T-helper 1 cell (primary cell): ENCODE measurements around the gene MYH9.

ENCODE experiments used
- DNase-seq, 5 donors: peaks; one replicate each; pipeline ENCODE4 v3.0.0-alpha.2; 2012 to 2020

MYH9 gene

DNA sequence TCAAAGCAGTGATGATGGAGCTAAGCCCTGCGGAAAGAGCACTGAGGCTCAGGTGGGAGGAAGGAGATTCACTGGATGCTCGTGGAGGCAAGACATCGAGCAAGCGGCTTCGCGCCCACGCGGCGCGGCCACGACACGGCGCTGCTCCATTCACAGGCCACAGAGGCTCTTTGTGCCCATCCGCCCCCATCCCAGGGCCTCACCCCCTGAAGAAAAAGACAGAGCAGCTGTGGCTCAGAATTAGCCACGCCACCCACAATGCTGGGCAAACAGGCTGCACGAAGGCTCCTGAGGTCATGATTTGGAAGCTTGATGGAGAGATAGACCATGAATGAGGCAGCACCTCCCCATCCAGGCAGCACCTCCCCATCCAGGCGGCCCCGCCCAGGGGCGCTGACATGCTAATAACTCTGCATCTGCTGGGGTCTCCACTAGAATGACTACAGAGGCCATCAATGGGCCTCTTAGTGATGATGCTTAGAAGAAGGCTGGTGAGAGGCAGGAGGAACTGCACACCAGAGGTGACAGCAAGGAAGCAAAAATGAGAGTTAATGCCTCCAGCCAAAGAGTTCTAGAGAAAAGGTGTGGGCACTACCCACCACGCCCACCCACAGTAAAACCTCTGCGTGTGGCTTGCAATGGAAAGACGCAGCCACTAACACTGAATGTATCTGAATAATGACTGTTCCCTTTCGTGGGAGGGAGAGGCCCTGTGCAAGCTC is 43.5 kb downstream of the MYH9 start:
- no peak for DNase-seq

DNA sequence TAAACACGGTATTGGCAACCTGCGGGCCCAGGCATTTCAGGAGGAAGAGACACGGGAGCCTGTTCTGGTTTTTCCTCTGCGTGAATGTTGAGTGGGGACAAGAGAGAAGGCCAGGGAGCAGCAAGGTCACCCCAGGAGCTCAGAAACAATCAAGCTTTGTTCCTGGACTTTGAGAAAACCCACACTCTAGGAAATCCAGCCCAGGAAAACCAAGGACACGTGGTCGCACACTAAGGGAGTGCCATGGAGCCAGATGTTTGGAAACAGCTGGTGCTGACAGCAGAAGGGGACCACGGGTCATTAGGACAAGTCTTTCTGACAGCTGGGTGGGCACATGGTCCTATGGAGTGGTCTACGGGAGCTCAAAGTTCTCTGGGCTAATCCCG is 44.1 kb downstream of the MYH9 start:
- no peak for DNase-seq

DNA sequence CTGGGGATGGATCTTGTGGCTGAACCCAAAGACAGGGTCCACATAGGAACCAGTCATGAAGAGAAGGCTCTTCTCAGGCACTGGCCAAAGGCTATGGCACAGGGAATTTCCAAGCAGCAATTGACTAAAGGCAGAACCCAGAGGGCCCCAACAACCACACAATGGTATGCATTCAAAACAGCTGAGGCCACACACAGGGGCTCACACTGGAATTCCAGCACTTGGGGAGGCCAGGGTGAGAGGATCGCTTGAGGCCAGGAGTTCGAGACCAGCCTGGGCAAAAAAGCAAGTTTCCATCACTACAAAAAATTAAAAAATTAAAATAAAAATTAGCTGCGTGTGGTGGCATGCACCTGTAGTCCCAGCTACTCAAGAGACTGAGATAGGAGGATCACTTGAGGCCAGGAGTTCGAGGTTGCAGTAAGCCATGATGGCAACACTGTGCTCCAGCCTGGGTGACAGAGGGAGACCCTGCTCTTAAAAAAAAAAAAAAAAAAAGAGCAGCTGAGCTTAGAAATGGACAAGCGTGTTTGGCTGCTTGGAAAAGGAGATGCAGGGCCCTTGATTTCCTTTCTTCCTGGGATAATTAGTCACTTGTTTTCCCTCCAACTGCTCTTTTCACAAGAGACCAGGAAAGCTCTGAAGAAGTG is 44.6 kb downstream of the MYH9 start:
- DNase-seq, result no peak

DNA sequence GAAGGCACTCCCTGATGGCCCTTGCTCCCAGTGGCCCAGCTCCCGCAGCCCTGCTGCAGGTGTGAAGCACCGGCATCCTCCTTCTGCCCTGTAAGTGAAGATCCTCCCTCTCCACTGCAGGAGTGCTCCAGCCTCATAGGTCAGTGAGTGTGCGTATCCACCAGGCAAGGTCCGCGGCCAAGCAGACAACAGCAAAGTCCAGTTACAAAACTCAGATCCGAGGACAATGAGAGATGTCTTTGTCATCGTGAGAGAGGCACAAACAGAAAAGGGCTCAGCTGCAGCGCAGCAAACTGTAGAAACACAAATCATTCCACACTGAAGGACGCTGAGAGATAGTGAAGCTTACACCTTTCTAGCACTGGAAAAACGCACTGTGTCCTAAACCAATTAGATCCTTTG is 46.1 kb downstream of the MYH9 start:
- no peak for DNase-seq

DNA sequence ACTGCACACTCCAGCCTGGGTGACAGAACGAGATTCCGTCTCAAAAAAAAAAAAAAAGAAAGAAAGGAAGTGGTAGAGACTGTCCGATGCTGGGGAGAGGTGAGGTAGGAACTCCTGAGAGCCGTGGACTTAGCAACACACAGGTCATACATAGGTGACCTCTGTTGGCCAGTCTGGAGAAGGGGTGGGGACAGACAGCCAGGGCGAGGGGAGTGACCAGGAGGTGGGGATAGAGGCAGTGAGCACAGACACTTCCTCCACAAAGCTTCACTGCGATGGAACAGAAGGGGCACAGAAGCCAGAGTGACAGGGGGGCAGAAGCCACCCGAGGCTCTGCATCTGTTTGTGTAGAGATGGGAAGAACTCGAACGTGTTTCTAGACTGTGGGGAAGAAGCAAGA is 47.1 kb downstream of the MYH9 start:
- no peak for DNase-seq

DNA sequence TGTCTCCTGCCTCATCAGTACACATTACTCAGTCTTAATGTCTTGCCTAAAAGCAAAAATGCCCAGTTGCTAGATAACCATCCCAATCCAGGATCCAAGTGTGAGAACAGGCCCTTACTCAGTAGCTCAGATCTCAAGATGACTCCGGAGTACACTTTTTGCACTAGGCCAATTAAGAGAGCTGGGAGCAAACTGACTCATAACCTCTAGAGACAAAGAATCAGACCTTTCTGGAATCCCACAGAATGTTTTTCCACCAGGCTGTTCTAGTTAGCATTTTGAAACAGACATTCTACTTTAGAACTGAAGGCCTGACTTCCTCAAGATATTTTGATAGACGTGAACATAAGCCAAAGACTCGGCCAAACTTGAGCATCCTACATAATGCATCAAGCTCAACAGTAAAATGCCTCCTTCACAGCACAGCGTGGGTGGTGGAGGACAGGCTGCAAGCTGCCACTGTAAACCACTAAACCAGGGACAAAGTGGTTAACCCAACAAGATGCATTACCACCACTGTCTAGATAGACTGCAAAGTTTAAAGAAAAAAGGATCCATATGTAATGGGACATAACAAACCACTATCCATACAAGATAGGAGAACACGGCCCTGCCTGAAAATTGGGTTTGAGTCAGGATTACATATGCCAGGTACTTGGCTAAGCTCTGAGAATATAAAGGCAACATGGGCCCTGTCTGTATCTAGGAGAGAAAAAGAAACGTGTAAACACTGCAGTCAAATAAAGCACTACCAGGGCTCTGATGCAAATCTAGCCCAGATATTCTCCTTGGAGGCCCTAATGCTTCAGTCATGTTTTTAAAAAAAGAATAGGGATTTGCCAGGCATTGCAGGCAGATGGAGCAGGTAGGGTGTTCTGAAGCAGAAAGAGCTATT is 48.3 kb downstream of the MYH9 start:
- peak in 1 of 5 donors; percentile 58 for DNase-seq

DNA sequence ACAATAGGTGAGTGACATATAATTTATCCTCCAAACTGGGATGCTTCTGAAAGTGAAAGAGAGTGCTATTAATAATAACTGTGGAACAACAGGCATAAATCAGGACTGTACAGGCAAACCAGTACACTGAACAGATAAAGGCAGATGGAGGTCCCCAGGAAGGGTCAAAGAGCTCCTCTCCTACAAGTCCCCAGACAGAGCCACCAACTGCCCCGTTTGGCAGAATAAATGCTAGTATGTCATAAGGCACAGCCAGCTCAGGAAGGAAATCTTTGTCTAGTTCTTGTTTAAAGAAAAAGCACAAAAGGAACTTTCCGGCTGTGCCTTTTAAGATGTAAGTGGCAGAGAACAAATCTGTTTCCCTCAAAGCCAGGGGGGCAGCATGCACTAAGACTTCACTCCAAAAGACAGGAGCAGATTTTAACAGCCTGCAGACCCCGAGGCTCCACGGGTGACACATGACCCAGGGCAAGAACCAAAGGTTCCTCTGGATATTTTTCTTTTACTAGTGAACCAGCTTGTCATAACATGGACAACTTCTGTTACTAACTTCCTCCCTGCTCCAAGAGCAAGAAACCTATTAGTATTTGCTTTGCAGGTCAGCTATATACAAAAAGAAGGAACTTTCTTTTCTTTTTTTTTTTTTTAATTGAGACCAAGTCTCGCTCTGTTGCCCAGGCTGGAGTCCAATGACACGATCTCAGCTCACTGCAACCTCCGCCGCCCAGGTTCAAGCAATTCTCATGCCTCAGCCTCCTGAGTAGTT is 50.2 kb downstream of the MYH9 start:
- no peak for DNase-seq

DNA sequence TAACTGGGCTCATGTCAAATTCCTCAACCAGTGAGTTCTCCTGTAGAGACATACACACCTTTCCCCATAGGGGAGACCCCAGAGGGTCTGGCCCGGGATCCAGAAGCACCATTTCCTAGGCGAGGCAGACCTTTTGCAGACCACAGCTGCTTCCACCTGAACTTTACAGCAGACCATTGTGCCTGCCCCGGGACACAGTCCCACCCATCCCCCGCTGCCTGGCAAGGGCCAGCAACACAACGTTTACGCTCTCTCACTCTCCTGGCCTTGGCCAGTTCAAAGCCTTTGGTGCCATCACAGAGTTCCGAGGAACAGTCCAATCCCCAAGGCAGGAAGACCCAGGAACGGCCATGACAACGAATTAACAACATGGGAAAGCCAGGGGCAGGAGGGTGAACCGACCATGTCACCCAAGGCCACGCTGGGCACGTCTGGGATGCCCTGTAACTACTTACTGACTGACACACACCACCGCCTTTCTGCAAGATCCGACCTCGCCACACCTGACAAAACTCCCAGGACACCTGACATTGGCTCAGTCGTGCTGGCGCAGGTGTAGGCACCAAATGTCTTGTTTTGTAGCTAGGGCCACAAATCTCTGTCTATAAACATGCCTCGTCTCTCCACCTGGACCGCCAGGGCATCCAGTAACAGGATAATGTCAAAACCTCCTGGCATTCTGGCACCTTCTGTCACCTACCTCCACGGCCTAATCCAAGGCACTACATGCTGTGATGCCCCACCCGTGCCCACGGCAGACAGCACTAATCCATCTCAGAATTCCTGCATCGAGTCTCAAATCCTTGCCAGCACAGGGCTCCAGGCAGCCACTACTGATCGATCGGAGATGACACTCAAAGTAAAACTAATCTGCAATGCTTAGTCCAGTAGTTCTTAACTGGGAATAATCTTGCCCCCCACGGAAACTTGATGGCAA is 51.3 kb downstream of the MYH9 start:
- DNase-seq, result no peak

DNA sequence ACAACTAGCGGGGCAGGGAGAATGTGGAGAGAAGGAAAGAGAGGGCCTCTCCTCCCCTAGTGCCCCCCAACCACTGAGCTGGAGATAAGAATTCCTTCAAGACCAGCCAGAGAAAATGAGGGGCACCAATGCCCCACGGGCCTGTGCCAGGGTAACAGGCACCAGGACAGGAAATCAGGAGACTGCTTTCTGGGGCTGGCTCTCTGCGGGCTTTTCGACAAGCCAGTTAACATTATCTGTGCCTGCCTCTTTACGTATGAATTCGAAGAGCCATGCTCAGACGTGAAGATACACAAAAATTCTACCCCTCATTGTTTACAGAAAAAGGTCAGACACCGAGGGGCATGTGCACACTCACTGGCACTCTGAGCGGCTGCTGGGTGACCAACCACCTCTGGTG is 52.1 kb downstream of the MYH9 start:
- peak in 1 of 5 donors; percentile 40 for DNase-seq

DNA sequence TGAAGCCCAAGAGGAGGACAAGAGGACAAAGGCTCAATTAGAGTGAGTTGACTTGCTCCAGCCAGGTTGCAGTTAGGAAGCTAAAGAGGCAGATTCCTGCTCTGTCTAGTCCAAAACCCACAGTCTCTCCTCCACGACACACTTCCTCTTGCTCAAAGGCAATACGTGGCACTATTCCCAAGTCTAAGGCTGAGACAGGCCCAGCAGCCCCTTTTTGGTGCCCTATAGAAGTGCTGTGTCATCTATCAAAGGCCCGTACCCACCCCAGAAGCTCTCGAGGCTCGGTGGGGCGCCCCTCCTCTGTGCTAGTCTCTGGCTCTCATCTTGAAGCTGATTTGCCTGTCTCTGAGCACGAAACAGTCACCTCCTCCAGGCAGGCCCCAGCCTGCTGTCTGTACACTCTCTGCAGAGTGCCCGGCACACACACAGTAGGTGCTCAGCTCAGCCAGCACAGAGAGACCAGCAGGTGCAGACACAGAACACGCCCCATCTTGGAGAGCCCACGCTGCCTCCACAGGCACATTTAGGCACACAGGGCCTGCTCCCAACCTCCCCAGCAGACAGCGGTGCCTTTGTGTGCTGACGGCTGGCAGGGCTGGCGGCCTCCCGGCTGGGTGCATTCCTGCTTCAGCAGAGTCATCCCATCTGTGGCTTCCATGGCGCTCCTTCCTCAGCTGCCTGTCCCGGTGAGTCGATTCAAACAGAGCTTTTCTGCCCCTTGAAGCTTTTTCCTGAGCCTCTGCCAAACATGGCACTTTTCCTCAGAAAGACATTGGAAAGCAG is 52.8 kb downstream of the MYH9 start:
- peak in 2 of 5 donors; percentile 37 to 49 for DNase-seq

DNA sequence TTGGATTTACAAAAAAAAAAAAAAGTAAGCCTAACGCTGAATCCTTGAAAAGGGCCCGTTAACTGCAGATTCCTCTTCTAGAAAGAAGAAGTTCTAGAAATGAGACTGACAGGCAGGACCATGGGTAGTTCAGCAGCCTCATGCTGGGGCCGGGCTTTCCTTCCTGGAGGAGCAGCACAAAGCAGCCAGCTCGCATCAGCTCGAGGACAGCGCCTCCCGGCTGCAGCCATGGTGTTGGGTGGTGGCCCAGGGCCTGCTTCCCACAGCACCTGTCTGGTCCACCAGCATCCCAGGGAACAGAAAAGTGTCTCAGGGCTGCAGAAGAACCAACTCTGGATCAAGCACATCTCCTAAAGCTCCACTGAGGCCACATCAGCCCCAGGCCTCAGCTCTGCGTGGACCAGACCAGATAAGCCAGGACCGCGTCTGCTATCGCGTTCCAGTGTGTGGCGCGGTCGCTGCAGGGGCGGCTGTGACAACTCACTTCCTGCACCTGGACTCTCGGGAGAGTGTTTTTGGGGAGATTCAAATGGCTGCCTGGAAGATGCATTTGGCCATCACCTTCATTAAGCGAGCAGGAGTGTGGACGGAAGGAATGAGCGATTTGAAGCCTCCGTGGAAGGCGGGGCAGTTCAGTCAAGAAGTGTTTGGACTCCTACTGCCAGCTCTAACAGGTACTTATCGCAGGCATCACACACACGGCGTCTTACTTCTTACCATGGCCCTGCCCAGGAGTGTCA is 53.5 kb downstream of the MYH9 start:
- DNase-seq, result peak in 1 of 5 donors; percentile 50

DNA sequence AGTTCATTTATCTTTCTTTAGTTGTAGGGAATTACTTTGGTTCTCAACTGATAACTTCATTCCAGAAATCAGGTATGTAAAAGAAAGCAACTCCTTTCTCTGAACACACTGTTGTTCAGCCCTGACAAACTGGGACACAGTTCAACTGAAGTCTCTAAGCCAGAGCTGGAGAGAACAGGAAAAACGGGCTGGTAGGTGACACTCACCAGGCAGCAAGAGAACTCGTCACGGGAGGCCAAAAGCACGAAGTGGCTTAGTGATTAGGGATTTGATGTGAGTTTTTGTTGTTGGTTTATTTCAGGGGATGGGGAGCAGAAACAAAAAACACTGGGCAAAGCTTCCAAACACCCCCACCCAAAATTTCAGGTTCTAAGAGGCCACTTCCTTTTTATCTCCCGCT is 54.1 kb downstream of the MYH9 start:
- DNase-seq, result no peak

DNA sequence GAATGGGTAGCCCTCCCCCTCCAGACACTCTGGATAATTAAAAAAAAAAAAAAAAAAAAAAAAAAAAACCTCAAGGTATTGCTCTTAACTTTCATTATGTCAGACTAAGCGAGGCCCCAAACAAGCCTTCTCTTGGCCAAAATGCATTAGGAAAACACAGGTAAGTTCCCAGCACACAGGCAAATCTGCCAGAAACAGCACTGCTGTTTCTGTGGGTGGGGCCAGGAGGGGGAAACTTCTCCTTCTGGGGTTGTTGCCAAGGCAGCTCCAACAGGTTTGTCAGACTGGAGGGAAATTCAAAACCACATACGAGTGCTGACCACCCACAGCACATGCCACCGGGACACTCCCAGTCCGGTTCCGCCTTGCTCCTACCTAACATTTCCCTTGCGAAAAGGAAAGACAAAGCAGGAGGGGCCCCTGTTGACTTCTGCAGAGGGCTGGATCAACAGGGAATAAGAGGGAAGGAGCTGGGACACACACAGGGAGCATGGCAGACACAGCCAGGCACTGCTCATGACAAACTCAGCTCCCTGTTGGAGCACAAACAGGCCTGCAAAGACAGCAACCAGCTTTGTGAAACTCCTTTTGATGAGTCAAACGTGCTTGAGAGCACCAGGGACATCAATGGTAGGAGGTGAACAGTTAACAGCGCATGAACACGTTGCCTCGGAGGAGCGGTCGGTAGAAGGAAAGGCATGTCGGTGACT is 55.0 kb downstream of the MYH9 start:
- peak in 3 of 5 donors; percentile 45 to 87 (median 56) for DNase-seq

DNA sequence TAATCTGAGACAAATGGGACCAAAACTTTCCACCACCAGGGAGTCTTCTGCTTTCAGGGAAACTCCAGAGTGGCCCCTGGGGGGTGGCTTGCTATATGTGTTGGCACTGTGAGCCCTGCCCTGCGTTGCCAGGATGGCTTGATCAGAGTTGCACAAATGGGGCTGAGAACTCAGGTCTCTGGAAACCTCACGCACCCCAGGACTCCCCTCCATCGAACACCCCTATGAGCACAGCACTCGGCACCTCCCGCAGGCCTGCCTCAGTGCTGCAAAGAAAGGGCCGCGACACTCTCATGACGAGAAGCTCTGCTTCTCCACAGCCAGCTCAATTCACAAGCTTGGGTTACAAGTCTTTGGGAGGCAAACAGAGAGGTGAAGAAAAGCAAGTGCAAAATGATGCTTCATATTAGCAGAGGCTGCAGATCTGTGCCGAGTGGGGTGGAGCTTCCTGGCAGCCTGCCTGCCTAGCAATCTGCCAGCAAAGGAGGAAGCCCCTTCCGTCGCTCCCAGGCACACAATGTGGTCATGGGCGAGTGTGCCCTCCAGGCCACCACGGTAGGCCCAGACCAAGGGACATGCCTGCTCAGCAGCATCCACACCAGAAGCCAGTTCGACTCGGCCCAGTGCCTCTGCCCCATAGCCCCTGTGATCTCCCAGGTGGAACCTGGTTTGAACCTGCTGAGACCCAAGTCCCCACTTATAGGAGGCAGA is 55.7 kb downstream of the MYH9 start:
- peak in 3 of 5 donors; percentile 49 to 85 (median 51) for DNase-seq

DNA sequence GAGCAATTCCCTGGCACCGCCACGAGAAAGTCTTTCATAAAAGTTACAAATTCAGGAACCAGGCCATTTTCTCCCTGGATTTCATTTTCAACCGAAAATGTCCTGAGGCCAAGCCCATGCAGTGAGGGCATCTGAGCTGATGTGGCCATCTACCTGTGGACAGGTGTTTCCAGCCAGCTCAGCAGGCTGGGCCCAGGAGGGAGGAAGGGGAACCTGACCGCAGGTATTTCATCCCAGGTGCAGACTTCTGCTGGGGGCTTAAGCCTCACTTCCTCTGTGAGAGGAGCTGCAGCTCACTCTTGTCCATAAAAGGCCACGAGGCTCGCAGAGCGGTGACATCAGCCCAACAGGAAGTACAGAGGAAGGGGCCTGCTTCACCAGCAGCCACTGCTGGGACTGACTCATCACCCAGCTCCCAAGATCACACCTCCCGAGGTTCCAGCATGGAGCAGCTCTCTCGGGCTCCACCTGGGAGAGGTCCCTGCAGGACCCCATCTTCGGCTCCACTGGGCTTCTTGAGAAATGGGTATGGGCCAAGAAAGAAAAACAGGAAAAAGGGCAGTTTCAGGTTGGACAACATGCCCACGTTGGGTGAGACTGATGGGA is 56.4 kb downstream of the MYH9 start:
- peak; percentile 59 to 94 (median 64) for DNase-seq

DNA sequence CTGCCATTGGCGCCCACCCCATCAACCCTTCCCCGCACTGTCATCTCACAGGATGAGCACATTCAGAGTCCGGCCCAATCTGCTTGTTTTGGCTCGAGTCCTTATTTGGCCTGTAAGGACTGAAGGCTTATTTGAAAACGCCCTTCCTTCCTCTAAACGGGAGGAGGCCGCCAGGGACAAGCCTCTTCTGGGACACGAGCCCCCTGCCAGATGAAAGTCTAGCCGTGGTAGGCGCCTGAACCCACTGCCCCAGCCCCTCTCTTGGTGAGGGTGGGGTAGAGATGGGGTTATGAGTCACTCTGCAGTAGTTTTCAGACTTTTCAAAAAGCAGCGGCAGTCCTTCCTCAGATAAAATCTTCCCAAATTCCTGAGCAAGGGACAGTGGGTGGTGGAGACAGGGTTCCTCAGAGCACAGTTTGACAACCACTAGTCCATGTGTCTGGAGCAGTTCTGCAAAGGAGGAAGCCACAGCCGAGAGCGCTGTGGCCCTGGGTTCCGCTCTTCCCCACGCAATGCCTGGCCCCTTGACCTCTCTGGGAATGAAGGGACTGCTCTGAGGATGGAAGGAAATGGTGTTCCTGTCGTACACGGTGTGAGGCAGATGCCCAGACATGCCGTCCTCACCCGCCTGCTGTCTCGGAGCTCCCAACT is 57.0 kb downstream of the MYH9 start:
- DNase-seq, result peak in 1 of 5 donors; percentile 46

DNA sequence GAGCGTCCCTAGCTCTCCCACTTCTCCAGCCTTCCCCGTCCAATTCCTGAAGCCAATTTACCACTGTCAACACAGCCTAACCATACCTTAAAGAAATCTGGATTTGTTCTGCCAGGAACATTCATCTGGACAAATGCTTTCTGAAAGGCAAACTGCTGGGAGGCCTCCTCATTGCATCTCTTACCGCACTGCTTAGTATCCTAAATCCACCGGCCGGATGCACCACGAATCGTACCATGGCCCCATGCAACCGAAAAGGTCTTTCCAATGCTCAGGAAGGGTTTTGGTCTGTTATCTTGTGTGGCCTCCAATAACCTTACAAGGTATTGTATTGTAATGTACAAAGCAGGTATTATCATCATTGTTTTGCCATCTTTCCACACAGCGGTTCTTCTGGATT is 57.6 kb downstream of the MYH9 start:
- DNase-seq, result no peak
